Ramos (cell line): ENCODE results near the gene CCR2.
"Not testable (repeated sequence)": the region's sequence is repeated elsewhere in the genome, so short reads cannot be mapped to it uniquely, and the experiment has no call there.

Experiments used
- in situ Hi-C: fragments of 300-500 bp; cut with MboI; formaldehyde crosslinking; loops from one replicate; pipeline ENCODE4 v1.14.3; 2022; ENCODE audit warnings: low sequenced_read_pairs; ENCODE audit not compliant: unreplicated experiment

Gene CCR2

GRCh38 chr3:46399557-46399956 is 45.6 kb downstream of the CCR2 start:
- in situ Hi-C loops = no loop called here

GRCh38 chr3:46400000-46400734 is 46.3 kb downstream of the CCR2 start:
- in situ Hi-C loops = no loop called here

GRCh38 chr3:46400846-46401245 is 46.9 kb downstream of the CCR2 start:
- in situ Hi-C loops = no loop called here

GRCh38 chr3:46401579-46401978 is 47.7 kb downstream of the CCR2 start:
- in situ Hi-C loops = no loop called here

GRCh38 chr3:46402902-46403301 is 49.0 kb downstream of the CCR2 start:
- in situ Hi-C loops = not testable (repeated sequence)

- in situ Hi-C loops = no loop called here
Measured at GRCh38 chr3:46405301-46406019, 51.5 kb downstream of the CCR2 start.

- in situ Hi-C loops = no loop called here
Measured at GRCh38 chr3:46406443-46406787, 52.5 kb downstream of the CCR2 start.

- in situ Hi-C loops = no loop called here
Measured at GRCh38 chr3:46406788-46407611, 53.1 kb downstream of the CCR2 start, which contains the start of the genes CCR5AS and CCRL2. Gene CCR5AS (minus strand): TSS chr3:46407066. Gene CCRL2 (plus strand): TSS chr3:46407259. CDS start chr3:46408080, 821 bp downstream.

GRCh38 chr3:46407970-46408369 is 54.1 kb downstream of the CCR2 start:
- in situ Hi-C loops = no loop called here

- in situ Hi-C loops = no loop called here
Measured at GRCh38 chr3:46408853-46409252, 54.9 kb downstream of the CCR2 start.

- in situ Hi-C loops = no loop called here
Measured at GRCh38 chr3:46409739-46410489, 56.0 kb downstream of the CCR2 start.
